NCI-H2029 treated with DMSO at 0.1 percent for 48 hours (cell line): ENCODE results near the gene AZGP1.
"Not testable (repeated sequence)": the region's sequence is repeated elsewhere in the genome, so short reads cannot be mapped to it uniquely, and the experiment has no call there.

ENCODE experiments used
- DNase-seq: peaks from one replicate; lab custom pipeline; 2025; lab: John Stamatoyannopoulos, UW

Gene AZGP1

GRCh38 chr7:99952649-99953048, 23.2 kb downstream of the AZGP1 start:
- DNase-seq: not testable (repeated sequence)

GRCh38 chr7:99950819-99951218, 25.0 kb downstream of the AZGP1 start:
- DNase-seq: not testable (repeated sequence)

- no peak for DNase-seq
Observed at GRCh38 chr7:99949645-99950228, 26.1 kb downstream of the AZGP1 start.

- no peak for DNase-seq
Observed at GRCh38 chr7:99947608-99948007, 28.2 kb downstream of the AZGP1 start.

- DNase-seq: no peak
Observed at GRCh38 chr7:99944497-99945070, 31.2 kb downstream of the AZGP1 start.

- DNase-seq: peak; percentile 26
Observed at GRCh38 chr7:99943641-99944496, 32.0 kb downstream of the AZGP1 start.

- DNase-seq: no peak
Observed at GRCh38 chr7:99938296-99938695, 37.5 kb downstream of the AZGP1 start.

- not testable (repeated sequence) for DNase-seq
Observed at GRCh38 chr7:99935009-99935408, 40.8 kb downstream of the AZGP1 start.

GRCh38 chr7:99930376-99930775, 45.5 kb downstream of the AZGP1 start:
- DNase-seq: no peak

- no peak for DNase-seq
Observed at GRCh38 chr7:99929730-99930053, 46.1 kb downstream of the AZGP1 start.

- DNase-seq: peak; percentile 54
Observed at GRCh38 chr7:99928994-99929729, 46.7 kb downstream of the AZGP1 start, which contains the start of gene GJC3. Gene GJC3, minus strand, starts transcription at chr7:99929620. Its CDS starts 0 bp downstream, at chr7:99929620.

- DNase-seq: no peak
Observed at GRCh38 chr7:99928188-99928587, 47.6 kb downstream of the AZGP1 start.

GRCh38 chr7:99927536-99927935, 48.3 kb downstream of the AZGP1 start:
- DNase-seq: no peak

- no peak for DNase-seq
Observed at GRCh38 chr7:99926321-99926720, 49.5 kb downstream of the AZGP1 start.

- DNase-seq: no peak
Observed at GRCh38 chr7:99923200-99923599, 52.6 kb downstream of the AZGP1 start.

- DNase-seq: no peak
Observed at GRCh38 chr7:99920149-99920548, 55.7 kb downstream of the AZGP1 start.

- DNase-seq: no peak
Observed at GRCh38 chr7:99919814-99920112, 56.1 kb downstream of the AZGP1 start.

- DNase-seq: peak; percentile 77
Observed at GRCh38 chr7:99918959-99919813, 56.6 kb downstream of the AZGP1 start, which contains the start of gene TRIM4. Gene TRIM4, minus strand, starts transcription at chr7:99919530. Its CDS starts 129 bp downstream, at chr7:99919401.
